ENCODE results near the gene PKHD1. TPM values are rescaled to one million over a fixed set of nuclear protein-coding genes. Genes with fewer than 3 reads are reported as not detected.

Gene PKHD1
- total and polyA plus RNA-seq, 2 donors (not counting 1 experiment from before 2014, with no cell fraction given), result not detected

- CTCF ChIA-PET, result no interaction called here
- Histone ChIP-seq H3K79me2 (ENCODE audit: control insufficient read depth, insufficient read depth, low read length) (no peaks in the 10 kb centered on the region), H3K27me3 (replicated peaks in 1 of 4; ENCODE audit: control extremely low read depth in 1 of 4, control insufficient read depth in 3 of 4, insufficient read depth in 4 of 4, low read length in 3 of 4) (no peaks in the 10 kb centered on the region), H3K27ac (ENCODE audit: low read length in 2 of 2) (no peak overlapping the region), H3K9me3 (ENCODE audit: control extremely low read depth in 1 of 3, control insufficient read depth in 2 of 3, insufficient read depth in 1 of 3, low read length in 2 of 3) (no peaks in the 10 kb centered on the region), H2AFZ (ENCODE audit: insufficient read depth, low read depth, low read length, poor library complexity, severe bottlenecking) (no peak overlapping the region), H3K4me3 (ENCODE audit: control extremely low read depth in 1 of 5, extremely low read depth in 1 of 5, insufficient read depth in 1 of 5, low read depth in 2 of 5, low read length in 4 of 5) (no peak overlapping the region), H3K36me3 (replicated peaks in 1 of 2; ENCODE audit: control extremely low read depth in 1 of 2, control insufficient read depth in 1 of 2, extremely low read depth in 1 of 2, insufficient read depth in 2 of 2, low read length in 1 of 2) (no peaks in the 10 kb centered on the region), H3K4me2 (replicated peaks; ENCODE audit: low read depth, low read length, poor library complexity, severe bottlenecking) (no peak overlapping the region), H3K9ac (ENCODE audit: low read length) (no peak overlapping the region), H4K20me1 (ENCODE audit: control insufficient read depth, insufficient read depth, low read length, poor library complexity, severe bottlenecking) (no peaks in the 10 kb centered on the region), H3K4me1 (ENCODE audit: control insufficient read depth in 2 of 2, insufficient read depth in 2 of 2, low read length in 2 of 2) (no peaks in the 10 kb centered on the region)
- no peak overlapping the region for H3K4me3 Mint-ChIP-seq
- TF ChIP-seq EZH2 (IDR thresholded peaks at IDR 0.05; ENCODE audit: borderline replicate concordance, insufficient read depth, low read depth, low read length, poor library complexity, severe bottlenecking) (no peak), CTCF (IDR thresholded peaks at IDR 0.05) (no peak)
- intact Hi-C loops (cut with micrococcal nuclease), result no loop called here
- POLR2A ChIA-PET, result no interaction called here
- DNase-seq, result no peak
- no peak for ATAC-seq (ENCODE audit: low read depth)
- WGBS (ENCODE audit: insufficient coverage), result no CpG with 5 or more reads among the region's 2 CpGs
- H3K4me1 Mint-ChIP-seq, result no peaks in the 10 kb centered on the region
- H3K27me3 Mint-ChIP-seq, result no peaks in the 10 kb centered on the region
- no peak overlapping the region for H3K27ac Mint-ChIP-seq
- H3K9me3 Mint-ChIP-seq (ENCODE audit: insufficient read depth), result no peaks in the 10 kb centered on the region
These were observed 384.6 kb downstream of the PKHD1 start for GRCh38 chr6:51702851-51703250.

GRCh38 chr6:51684603-51685002, 402.8 kb downstream of the PKHD1 start:
- Histone ChIP-seq H2AFZ (ENCODE audit: insufficient read depth, low read depth, low read length, poor library complexity, severe bottlenecking) (no peak overlapping the region), H3K79me2 (ENCODE audit: control insufficient read depth, insufficient read depth, low read length) (no peaks in the 10 kb centered on the region), H4K20me1 (ENCODE audit: control insufficient read depth, insufficient read depth, low read length, poor library complexity, severe bottlenecking) (no peaks in the 10 kb centered on the region), H3K9ac (ENCODE audit: low read length) (no peak overlapping the region), H3K27ac (ENCODE audit: low read length in 2 of 2) (no peak overlapping the region), H3K27me3 (replicated peaks in 1 of 4; ENCODE audit: control extremely low read depth in 1 of 4, control insufficient read depth in 3 of 4, insufficient read depth in 4 of 4, low read length in 3 of 4) (no peaks in the 10 kb centered on the region), H3K4me3 (ENCODE audit: control extremely low read depth in 1 of 5, extremely low read depth in 1 of 5, insufficient read depth in 1 of 5, low read depth in 2 of 5, low read length in 4 of 5) (no peak overlapping the region), H3K36me3 (replicated peaks in 1 of 2; ENCODE audit: control extremely low read depth in 1 of 2, control insufficient read depth in 1 of 2, extremely low read depth in 1 of 2, insufficient read depth in 2 of 2, low read length in 1 of 2) (no peaks in the 10 kb centered on the region), H3K4me2 (replicated peaks; ENCODE audit: low read depth, low read length, poor library complexity, severe bottlenecking) (no peak overlapping the region), H3K4me1 (ENCODE audit: control insufficient read depth in 2 of 2, insufficient read depth in 2 of 2, low read length in 2 of 2) (no peaks in the 10 kb centered on the region), H3K9me3 (ENCODE audit: control extremely low read depth in 1 of 3, control insufficient read depth in 2 of 3, insufficient read depth in 1 of 3, low read length in 2 of 3) (no peaks in the 10 kb centered on the region)
- DNase-seq (no peak), ATAC-seq (ENCODE audit: low read depth) (no peak)
- POLR2A ChIA-PET, result no interaction called here
- Mint-ChIP-seq H3K27me3 (no peaks in the 10 kb centered on the region), H3K4me3 (no peak overlapping the region), H3K9me3 (ENCODE audit: insufficient read depth) (no peaks in the 10 kb centered on the region), H3K27ac (no peak overlapping the region), H3K4me1 (no peaks in the 10 kb centered on the region)
- intact Hi-C loops (cut with micrococcal nuclease), result no loop called here
- TF ChIP-seq CTCF (IDR thresholded peaks at IDR 0.05) (no peak), EZH2 (IDR thresholded peaks at IDR 0.05; ENCODE audit: borderline replicate concordance, insufficient read depth, low read depth, low read length, poor library complexity, severe bottlenecking) (no peak)
- CTCF ChIA-PET, result no interaction called here

Measured in B cell (primary cell).